Endodermal cell (in vitro differentiated cells): ENCODE results near the gene STRA6. TPM values are rescaled to one million over a fixed set of nuclear protein-coding genes. Genes with fewer than 3 reads are reported as not detected.
"Not testable (repeated sequence)": the region's sequence is repeated elsewhere in the genome, so short reads cannot be mapped to it uniquely, and the experiment has no call there.

Experiments used
- DNase-seq: peaks from one replicate; pipeline ENCODE4 v3.0.0-alpha.2; 2017
- H3K27ac ChIP-seq: 2 replicates; pipeline ENCODE4 v1.5.1; 2013; ENCODE audit warnings: mild to moderate bottlenecking, low read depth, low read length, moderate library complexity
- H3K27me3 ChIP-seq: 2 replicates; pipeline ENCODE4 v1.6.1; 2013; ENCODE audit warnings: mild to moderate bottlenecking, low read length, moderate library complexity; ENCODE audit not compliant: insufficient read depth, control insufficient read depth, poor library complexity, severe bottlenecking
- H3K36me3 ChIP-seq: 2 replicates; pipeline ENCODE4 v1.7.0; 2013; ENCODE audit warnings: mild to moderate bottlenecking, low read length, moderate library complexity; ENCODE audit not compliant: control insufficient read depth, insufficient read depth
- H3K4me1 ChIP-seq: one replicate; pipeline ENCODE4 v1.7.0; 2013; ENCODE audit warnings: low read length; ENCODE audit not compliant: control insufficient read depth, insufficient read depth
- H3K4me3 ChIP-seq: 2 replicates; pipeline ENCODE4 v1.5.1; 2013; ENCODE audit warnings: mild to moderate bottlenecking, low read length, moderate library complexity
- H3K9ac ChIP-seq: 2 replicates; pipeline ENCODE4 v1.6.1; 2013; ENCODE audit warnings: mild to moderate bottlenecking, low read length, moderate library complexity; ENCODE audit not compliant: poor library complexity, severe bottlenecking; ENCODE audit errors: extremely low read depth
- H3K9me3 ChIP-seq: 2 replicates; pipeline ENCODE4 v1.6.1; 2013; ENCODE audit warnings: mild to moderate bottlenecking, low read length, moderate library complexity; ENCODE audit not compliant: control insufficient read depth
- H3K27ac Mint-ChIP-seq: 2 replicates; pipeline ENCODE4 v1.8.0; 2020; ENCODE audit warnings: mixed read lengths
- H3K27me3 Mint-ChIP-seq: 2 replicates; pipeline ENCODE4 v1.8.0; 2021; ENCODE audit warnings: mild to moderate bottlenecking, mixed read lengths; ENCODE audit not compliant: insufficient read depth
- H3K36me3 Mint-ChIP-seq: 2 replicates; pipeline ENCODE4 v1.8.0; 2020; ENCODE audit warnings: low read depth, mixed read lengths
- H3K4me1 Mint-ChIP-seq: 2 replicates; pipeline ENCODE4 v1.8.0; 2020; ENCODE audit warnings: mixed read lengths
- H3K4me3 Mint-ChIP-seq: 2 replicates; pipeline ENCODE4 v1.8.0; 2020; ENCODE audit warnings: mild to moderate bottlenecking, moderate library complexity, mixed read lengths
- H3K9me3 Mint-ChIP-seq: 2 replicates; pipeline ENCODE4 v1.8.0; 2020; ENCODE audit warnings: mild to moderate bottlenecking, mixed read lengths
- CTCF ChIP-seq: fragments of 200-600 bp; sonication (generic); conservative IDR thresholded peaks from 2 replicates; pipeline ENCODE4 v1.5.0; 2021; ENCODE audit warnings: antibody characterized with exemption, mild to moderate bottlenecking
- WGBS, 2 experiments: methylation state at CpG; one replicate each; pipeline versions ENCODE4 v1.1.5 to v1.1.7; 2013; ENCODE audit warnings: missing lambda C conversion rate in 2 of 2, mixed read lengths in 1 of 2; ENCODE audit not compliant: insufficient coverage in 1 of 2, insufficient read length in 1 of 2; 5-methylcytosine and 5-hydroxymethylcytosine counted together
- total RNA-seq, 2 donors: library from RNA; stranded (reverse); fragmentation: NEBNext Ultra II Directional in 1 of 2; extraction: Animal tissue kit (Norgen Biotek cat#: 25700) in 1 of 2; gene quantifications; 2 replicates in 1 of 2; 3 replicates in 1 of 2; pipeline ENCODE4 v1.2.1, GENCODE V29; 2021

Gene STRA6
- total RNA-seq, 2 donors from 2014 or later = 18.2 to 26.2 TPM

- WGBS, 2 experiments = 100% methylated on average over 1 of the region's 1 CpG; no CpG with 5 or more reads in 1 of the 2 experiments
- DNase-seq = no peak
Observed at GRCh38 chr15:74165461-74165860, 37.1 kb downstream of the STRA6 start.

GRCh38 chr15:74162195-74162536 lies 40.4 kb downstream of the STRA6 start:
- H3K9ac ChIP-seq, H3K27me3 Mint-ChIP-seq, H3K4me1 ChIP-seq, DNase-seq, H3K9me3 Mint-ChIP-seq, H3K4me1 Mint-ChIP-seq, H3K4me3 Mint-ChIP-seq, H3K27me3 ChIP-seq, H3K4me3 ChIP-seq, H3K9me3 ChIP-seq, H3K27ac Mint-ChIP-seq, H3K27ac ChIP-seq, H3K36me3 Mint-ChIP-seq, H3K36me3 ChIP-seq: not testable (repeated sequence)
- WGBS, 2 experiments = 94 to 100% methylated on average over 2 of the region's 3 CpGs

More at GRCh38 chr15:74165461-74165860, 37.1 kb downstream of the STRA6 start:
- Histone ChIP-seq H3K27ac (no peak overlapping the region), H3K4me1 (no peaks in the 10 kb centered on the region), H3K4me3 (no peak overlapping the region), H3K27me3 (no peaks in the 10 kb centered on the region), H3K9ac (no peak overlapping the region), H3K36me3 (no peaks in the 10 kb centered on the region), H3K9me3 (no peaks in the 10 kb centered on the region)
- no peak for TF ChIP-seq CTCF
- Mint-ChIP-seq H3K36me3 (no peaks in the 10 kb centered on the region), H3K9me3 (no peaks in the 10 kb centered on the region), H3K4me3 (no peak overlapping the region), H3K27me3 (peaks cover 4% of the 10 kb centered on the region), H3K4me1 (no peaks in the 10 kb centered on the region), H3K27ac (no peak overlapping the region)

GRCh38 chr15:74160390-74160789 lies 42.2 kb downstream of the STRA6 start:
- H3K9me3 ChIP-seq, H3K27ac Mint-ChIP-seq, H3K4me1 Mint-ChIP-seq, H3K36me3 Mint-ChIP-seq, H3K9ac ChIP-seq, H3K36me3 ChIP-seq, H3K4me3 ChIP-seq, DNase-seq, H3K27me3 ChIP-seq, H3K4me3 Mint-ChIP-seq, H3K27ac ChIP-seq, H3K4me1 ChIP-seq, H3K9me3 Mint-ChIP-seq, H3K27me3 Mint-ChIP-seq: not testable (repeated sequence)
- 92 to 100% methylated on average over 1 of the region's 3 CpGs for WGBS, 2 experiments

GRCh38 chr15:74159773-74160172 lies 42.8 kb downstream of the STRA6 start:
- Histone ChIP-seq H3K27ac (no peak overlapping the region), H3K36me3 (no peaks in the 10 kb centered on the region), H3K9ac (no peak overlapping the region), H3K27me3 (no peaks in the 10 kb centered on the region), H3K9me3 (no peaks in the 10 kb centered on the region), H3K4me1 (no peaks in the 10 kb centered on the region), H3K4me3 (no peak overlapping the region)
- H3K36me3 Mint-ChIP-seq = no peaks in the 10 kb centered on the region
- H3K9me3 Mint-ChIP-seq = no peaks in the 10 kb centered on the region
- no peak for DNase-seq
- peaks cover 2% of the 10 kb centered on the region for H3K27me3 Mint-ChIP-seq
- H3K4me1 Mint-ChIP-seq = peaks cover 8% of the 10 kb centered on the region
- H3K4me3 Mint-ChIP-seq = no peak overlapping the region
- no peak overlapping the region for H3K27ac Mint-ChIP-seq
- 100% methylated on average over 1 of the region's 1 CpG for WGBS, 2 experiments
- TF ChIP-seq CTCF = no peak
